Measurements from ENCODE around the gene CNGA3. TPM values are rescaled to one million over a fixed set of nuclear protein-coding genes. Genes with fewer than 3 reads are reported as not detected.
"Not testable (repeated sequence)": the region's sequence is repeated elsewhere in the genome, so short reads cannot be mapped to it uniquely, and the experiment has no call there.

Gene CNGA3
- total RNA-seq, result 0.52 TPM

GRCh38 chr2:98346311-98347236 lies at the start of gene CNGA3:
Gene CNGA3 (plus strand): TSS chr2:98346456. CDS start chr2:98369976, 23,520 bp downstream.
- Histone ChIP-seq H3K36me3 (ENCODE audit: control insufficient read depth in 3 of 3, insufficient read depth in 3 of 3, low read length in 3 of 3) (no peaks in the 10 kb centered on the region), H3K27ac (ENCODE audit: low read depth, low read length) (no peak within 1 kb of the TSS), H3K9me3 (ENCODE audit: control insufficient read depth in 3 of 3, low read length in 3 of 3) (no peaks in the 10 kb centered on the region), H3K27me3 (ENCODE audit: control insufficient read depth in 3 of 3, insufficient read depth in 3 of 3, low read length in 3 of 3) (peaks cover 50 to 53% (median 52%) of the 10 kb centered on the region in 3 donors), H3K9ac (ENCODE audit: low read depth in 1 of 3, low read length in 3 of 3) (no peak within 1 kb of the TSS), H3K4me1 (ENCODE audit: control insufficient read depth in 3 of 3, insufficient read depth in 3 of 3, low read length in 3 of 3) (peaks cover 0 to 4% (median 0%) of the 10 kb centered on the region in 3 donors), H3K4me3 (ENCODE audit: low read length in 3 of 3) (no peak within 1 kb of the TSS)

- no peaks in the 10 kb centered on the region for H3K4me1 ChIP-seq (ENCODE audit: control insufficient read depth in 3 of 3, insufficient read depth in 3 of 3, low read length in 3 of 3)
- H3K9me3 ChIP-seq (ENCODE audit: control insufficient read depth in 3 of 3, low read length in 3 of 3), result no peaks in the 10 kb centered on the region
- no peak overlapping the region for H3K4me3 ChIP-seq (ENCODE audit: low read length in 3 of 3)
- H3K36me3 ChIP-seq (ENCODE audit: control insufficient read depth in 3 of 3, insufficient read depth in 3 of 3, low read length in 3 of 3), result no peaks in the 10 kb centered on the region
- no peak overlapping the region for H3K9ac ChIP-seq (ENCODE audit: low read depth in 1 of 3, low read length in 3 of 3)
- H3K27me3 ChIP-seq (ENCODE audit: control insufficient read depth in 3 of 3, insufficient read depth in 3 of 3, low read length in 3 of 3), result peaks cover 0 to 8% (median 0%) of the 10 kb centered on the region in 3 donors
- no peak overlapping the region for H3K27ac ChIP-seq (ENCODE audit: low read depth, low read length)
Measured at GRCh38 chr2:98297817-98298682, 48.2 kb upstream of the CNGA3 start.

GRCh38 chr2:98298683-98299164 lies 47.5 kb upstream of the CNGA3 start:
- no peaks in the 10 kb centered on the region for H3K36me3 ChIP-seq (ENCODE audit: control insufficient read depth in 3 of 3, insufficient read depth in 3 of 3, low read length in 3 of 3)
- no peaks in the 10 kb centered on the region for H3K4me1 ChIP-seq (ENCODE audit: control insufficient read depth in 3 of 3, insufficient read depth in 3 of 3, low read length in 3 of 3)
- H3K27ac ChIP-seq (ENCODE audit: low read depth, low read length), result no peak overlapping the region
- H3K9ac ChIP-seq (ENCODE audit: low read depth in 1 of 3, low read length in 3 of 3), result no peak overlapping the region
- no peaks in the 10 kb centered on the region for H3K9me3 ChIP-seq (ENCODE audit: control insufficient read depth in 3 of 3, low read length in 3 of 3)
- H3K27me3 ChIP-seq (ENCODE audit: control insufficient read depth in 3 of 3, insufficient read depth in 3 of 3, low read length in 3 of 3), result peaks cover 0 to 8% (median 0%) of the 10 kb centered on the region in 3 donors
- no peak overlapping the region for H3K4me3 ChIP-seq (ENCODE audit: low read length in 3 of 3)

DNA sequence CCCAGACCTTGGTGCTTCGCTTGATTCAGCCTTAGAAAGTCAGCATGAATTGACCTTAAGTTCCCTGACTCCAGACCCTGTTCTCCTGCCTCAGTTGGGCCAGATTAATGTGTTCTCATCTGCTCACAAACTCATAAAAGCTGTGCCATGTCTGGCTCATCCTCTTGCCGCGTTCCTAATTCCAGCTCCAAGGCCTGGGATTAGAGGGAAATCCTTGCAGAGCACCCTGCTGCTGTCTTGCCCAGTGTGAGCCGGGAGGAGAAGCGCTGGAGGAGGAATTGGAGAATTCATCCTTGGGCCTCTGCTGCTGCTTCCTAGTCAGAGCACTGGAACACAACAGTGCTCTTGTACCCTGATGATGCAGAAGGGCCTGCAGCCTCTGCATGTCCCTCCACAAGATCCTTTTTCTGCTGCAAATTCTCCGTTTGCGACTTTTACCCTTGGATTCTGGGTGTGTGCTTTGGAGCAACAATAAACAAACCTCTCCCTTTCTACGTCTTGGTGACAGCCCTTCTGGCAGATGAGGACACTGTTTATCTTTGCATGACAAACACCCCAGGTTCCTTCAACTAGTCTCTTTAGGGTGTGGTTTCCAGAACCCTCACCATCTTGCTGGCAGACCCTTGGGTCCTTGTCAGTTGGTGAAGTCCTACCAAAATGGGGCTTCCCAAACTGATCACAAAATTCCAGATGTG lies 46.9 kb upstream of the CNGA3 start:
- Histone ChIP-seq H3K9ac (ENCODE audit: low read depth in 1 of 3, low read length in 3 of 3) (no peak overlapping the region), H3K4me3 (ENCODE audit: low read length in 3 of 3) (no peak overlapping the region), H3K27ac (ENCODE audit: low read depth, low read length) (no peak overlapping the region), H3K9me3 (ENCODE audit: control insufficient read depth in 3 of 3, low read length in 3 of 3) (no peaks in the 10 kb centered on the region), H3K27me3 (ENCODE audit: control insufficient read depth in 3 of 3, insufficient read depth in 3 of 3, low read length in 3 of 3) (peaks cover 0 to 8% (median 0%) of the 10 kb centered on the region in 3 donors), H3K4me1 (ENCODE audit: control insufficient read depth in 3 of 3, insufficient read depth in 3 of 3, low read length in 3 of 3) (no peaks in the 10 kb centered on the region), H3K36me3 (ENCODE audit: control insufficient read depth in 3 of 3, insufficient read depth in 3 of 3, low read length in 3 of 3) (no peaks in the 10 kb centered on the region)

- no peaks in the 10 kb centered on the region for H3K36me3 ChIP-seq (ENCODE audit: control insufficient read depth in 3 of 3, insufficient read depth in 3 of 3, low read length in 3 of 3)
- H3K4me1 ChIP-seq (ENCODE audit: control insufficient read depth in 3 of 3, insufficient read depth in 3 of 3, low read length in 3 of 3), result no peaks in the 10 kb centered on the region
- peaks cover 0 to 11% (median 4%) of the 10 kb centered on the region in 3 donors for H3K27me3 ChIP-seq (ENCODE audit: control insufficient read depth in 3 of 3, insufficient read depth in 3 of 3, low read length in 3 of 3)
- no peak overlapping the region for H3K4me3 ChIP-seq (ENCODE audit: low read length in 3 of 3)
- no peaks in the 10 kb centered on the region for H3K9me3 ChIP-seq (ENCODE audit: control insufficient read depth in 3 of 3, low read length in 3 of 3)
- no peak overlapping the region for H3K27ac ChIP-seq (ENCODE audit: low read depth, low read length)
- H3K9ac ChIP-seq (ENCODE audit: low read depth in 1 of 3, low read length in 3 of 3), result no peak overlapping the region
Measured at GRCh38 chr2:98300141-98300874, 45.9 kb upstream of the CNGA3 start.

- Histone ChIP-seq H3K27ac (ENCODE audit: low read depth, low read length) (no peak overlapping the region), H3K27me3 (ENCODE audit: control insufficient read depth in 3 of 3, insufficient read depth in 3 of 3, low read length in 3 of 3) (peaks cover 4 to 16% (median 4%) of the 10 kb centered on the region in 3 donors), H3K4me1 (ENCODE audit: control insufficient read depth in 3 of 3, insufficient read depth in 3 of 3, low read length in 3 of 3) (no peaks in the 10 kb centered on the region), H3K9me3 (ENCODE audit: control insufficient read depth in 3 of 3, low read length in 3 of 3) (no peaks in the 10 kb centered on the region), H3K36me3 (ENCODE audit: control insufficient read depth in 3 of 3, insufficient read depth in 3 of 3, low read length in 3 of 3) (no peaks in the 10 kb centered on the region), H3K4me3 (ENCODE audit: low read length in 3 of 3) (no peak overlapping the region), H3K9ac (ENCODE audit: low read depth in 1 of 3, low read length in 3 of 3) (no peak overlapping the region)
Measured at GRCh38 chr2:98301469-98301868, 44.8 kb upstream of the CNGA3 start.

DNA sequence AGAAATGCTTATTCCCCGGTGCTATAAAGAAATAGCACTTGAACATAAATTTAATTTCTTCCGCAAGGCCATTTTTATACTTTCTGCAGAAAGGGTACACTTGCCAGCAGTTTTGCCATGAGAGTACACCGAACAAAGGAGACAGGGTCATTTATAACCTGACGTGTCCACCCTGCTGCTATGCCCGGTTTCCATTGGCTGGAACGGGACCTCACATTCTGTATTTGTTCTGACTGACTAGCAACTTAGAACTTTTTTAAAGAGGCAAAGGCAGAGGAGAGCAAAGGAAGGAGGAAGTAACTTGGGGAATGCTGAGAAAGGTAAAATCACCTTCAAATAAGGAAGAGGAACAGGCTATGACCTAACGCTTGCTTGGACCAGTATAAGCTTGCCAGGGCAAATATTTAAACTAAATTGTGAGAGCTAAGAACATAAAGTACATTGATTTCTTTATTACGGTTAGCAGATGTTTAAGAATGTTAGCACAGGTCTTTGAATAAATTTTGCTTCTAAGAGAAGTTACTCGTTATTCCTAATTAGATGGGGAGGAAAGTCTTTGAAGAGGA lies 39.0 kb upstream of the CNGA3 start:
- H3K4me1 ChIP-seq (ENCODE audit: control insufficient read depth in 3 of 3, insufficient read depth in 3 of 3, low read length in 3 of 3); H3K9ac ChIP-seq (ENCODE audit: low read depth in 1 of 3, low read length in 3 of 3); H3K36me3 ChIP-seq (ENCODE audit: control insufficient read depth in 3 of 3, insufficient read depth in 3 of 3, low read length in 3 of 3); H3K9me3 ChIP-seq (ENCODE audit: control insufficient read depth in 3 of 3, low read length in 3 of 3); H3K4me3 ChIP-seq (ENCODE audit: low read length in 3 of 3); H3K27ac ChIP-seq (ENCODE audit: low read depth, low read length): not testable (repeated sequence)
- peaks cover 4 to 32% (median 15%) of the 10 kb centered on the region in 3 donors for H3K27me3 ChIP-seq (ENCODE audit: control insufficient read depth in 3 of 3, insufficient read depth in 3 of 3, low read length in 3 of 3)

- H3K9ac ChIP-seq (ENCODE audit: low read depth in 1 of 3, low read length in 3 of 3), result no peak overlapping the region
- H3K4me3 ChIP-seq (ENCODE audit: low read length in 3 of 3), result no peak overlapping the region
- no peaks in the 10 kb centered on the region for H3K36me3 ChIP-seq (ENCODE audit: control insufficient read depth in 3 of 3, insufficient read depth in 3 of 3, low read length in 3 of 3)
- no peaks in the 10 kb centered on the region for H3K9me3 ChIP-seq (ENCODE audit: control insufficient read depth in 3 of 3, low read length in 3 of 3)
- H3K27me3 ChIP-seq (ENCODE audit: control insufficient read depth in 3 of 3, insufficient read depth in 3 of 3, low read length in 3 of 3), result peaks cover 4 to 32% (median 15%) of the 10 kb centered on the region in 3 donors
- H3K27ac ChIP-seq (ENCODE audit: low read depth, low read length), result no peak overlapping the region
- no peaks in the 10 kb centered on the region for H3K4me1 ChIP-seq (ENCODE audit: control insufficient read depth in 3 of 3, insufficient read depth in 3 of 3, low read length in 3 of 3)
Measured at GRCh38 chr2:98308068-98308467, 38.2 kb upstream of the CNGA3 start.

GRCh38 chr2:98308532-98308931 lies 37.7 kb upstream of the CNGA3 start:
- H3K4me1 ChIP-seq (ENCODE audit: control insufficient read depth in 3 of 3, insufficient read depth in 3 of 3, low read length in 3 of 3), result no peaks in the 10 kb centered on the region
- no peaks in the 10 kb centered on the region for H3K9me3 ChIP-seq (ENCODE audit: control insufficient read depth in 3 of 3, low read length in 3 of 3)
- H3K36me3 ChIP-seq (ENCODE audit: control insufficient read depth in 3 of 3, insufficient read depth in 3 of 3, low read length in 3 of 3), result no peaks in the 10 kb centered on the region
- no peak overlapping the region for H3K4me3 ChIP-seq (ENCODE audit: low read length in 3 of 3)
- H3K9ac ChIP-seq (ENCODE audit: low read depth in 1 of 3, low read length in 3 of 3), result no peak overlapping the region
- H3K27ac ChIP-seq (ENCODE audit: low read depth, low read length), result no peak overlapping the region
- H3K27me3 ChIP-seq (ENCODE audit: control insufficient read depth in 3 of 3, insufficient read depth in 3 of 3, low read length in 3 of 3), result peaks cover 4 to 32% (median 15%) of the 10 kb centered on the region in 3 donors
